Calu3 (cell line): ENCODE data around the gene TTC9B. TPM values are rescaled to one million over a fixed set of nuclear protein-coding genes. Genes with fewer than 3 reads are reported as not detected.
A peak's percentile ranks its signal among the peaks of the same experiment; 100 is the strongest.

Experiments
- BruUV-seq: library from RNA; stranded (reverse); fragments of 400-500 nt; replicated peaks from 2 replicates; lab custom pipeline; 2021; lab: Mats Ljungman, UMichigan
- CTCF ChIA-PET: fragments of 300-600 bp; sonication (Branson Sonifier 250); formaldehyde crosslinking; loops from one replicate; lab custom pipeline; 2022; ENCODE audit warnings: antibody characterized with exemption; lab: Charles Lee
- DNase-seq: peaks from one replicate; pipeline ENCODE4 v3.0.0; 2022
- H3K27ac Mint-ChIP-seq: one replicate; pipeline ENCODE4 v1.8.0; 2022; ENCODE audit warnings: mixed read lengths; ENCODE audit not compliant: unreplicated experiment
- H3K27me3 Mint-ChIP-seq: one replicate; pipeline ENCODE4 v1.8.0; 2022; ENCODE audit warnings: mixed read lengths; ENCODE audit not compliant: unreplicated experiment
- H3K36me3 Mint-ChIP-seq: one replicate; pipeline ENCODE4 v1.8.0; 2022; ENCODE audit warnings: mild to moderate bottlenecking, moderate library complexity, mixed read lengths; ENCODE audit not compliant: insufficient read depth, unreplicated experiment
- H3K4me1 Mint-ChIP-seq: one replicate; pipeline ENCODE4 v1.8.0; 2022; ENCODE audit warnings: mild to moderate bottlenecking, low read depth, mixed read lengths; ENCODE audit not compliant: unreplicated experiment
- H3K4me3 Mint-ChIP-seq: one replicate; pipeline ENCODE4 v1.8.0; 2022; ENCODE audit warnings: mild to moderate bottlenecking, low read depth, moderate library complexity, mixed read lengths; ENCODE audit not compliant: unreplicated experiment
- H3K9me3 Mint-ChIP-seq: one replicate; pipeline ENCODE4 v1.8.0; 2022; ENCODE audit warnings: low read depth, mixed read lengths; ENCODE audit not compliant: unreplicated experiment
- intact Hi-C: fragments of 100-400 bp; cut with micrococcal nuclease; formaldehyde crosslinking; loops from one replicate; pipeline ENCODE4 v1.10.0; 2022; ENCODE audit not compliant: unreplicated experiment
- total RNA-seq: library from RNA; stranded (reverse); gene quantifications from 2 replicates; pipeline ENCODE4 v1.2.3, GENCODE V29; 2022
- TF ChIP-seq, protein P1 (sequence below): fragments of 200-600 bp; IDR thresholded peaks from one replicate; pipeline ENCODE4 v1.8.0; 2022; ENCODE audit warnings: antibody characterized with exemption; ENCODE audit not compliant: unreplicated experiment

TTC9B gene
- total RNA-seq, 1 experiment from 2014 or later: not detected

DNA sequence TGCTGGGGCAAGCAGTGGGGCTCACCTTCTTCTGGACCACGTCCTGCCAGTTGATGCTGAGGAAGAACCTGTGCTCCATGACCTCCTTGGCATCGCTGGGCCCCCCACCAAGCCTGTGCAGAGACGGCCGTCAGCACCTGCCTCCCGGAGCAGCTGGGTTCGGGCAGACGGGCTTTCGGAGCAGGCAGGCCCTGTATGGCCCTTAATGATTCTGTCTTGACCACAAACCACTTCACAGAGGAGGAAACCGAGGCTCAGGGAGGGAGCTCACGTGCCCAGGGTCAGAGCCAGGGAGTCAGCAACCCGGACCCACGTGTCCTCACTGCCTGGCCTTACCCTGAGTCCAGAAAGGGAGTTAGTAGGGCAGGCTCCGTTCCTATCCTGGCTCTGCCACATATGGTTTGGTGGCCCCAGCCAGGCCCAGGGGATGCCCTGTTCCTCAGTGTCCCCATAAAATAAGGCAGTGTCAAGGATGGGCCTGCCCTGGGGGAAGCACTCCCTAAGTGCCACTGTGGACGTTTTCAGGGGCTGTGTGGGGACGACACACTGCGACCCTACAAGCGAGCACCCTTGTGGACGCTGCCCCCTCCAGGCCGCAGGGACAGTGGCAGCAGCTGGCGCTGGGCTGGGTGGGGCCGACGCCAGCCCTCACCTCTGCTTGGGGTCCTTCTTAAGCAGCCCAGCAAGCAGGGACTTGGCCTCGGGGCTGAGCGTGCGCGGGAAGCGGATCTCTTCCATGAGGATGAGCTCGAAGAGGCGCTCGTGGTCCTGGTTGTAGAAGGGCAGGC is 17.2 kb upstream of the TTC9B start:
- no peak overlapping the region for H3K4me3 Mint-ChIP-seq
- CTCF ChIA-PET: no interaction called here
- H3K4me1 Mint-ChIP-seq: peaks cover 12% of the 10 kb centered on the region
- no TSS peak for BruUV-seq
- no peak overlapping the region for H3K27ac Mint-ChIP-seq
- TF ChIP-seq, protein P1, sequence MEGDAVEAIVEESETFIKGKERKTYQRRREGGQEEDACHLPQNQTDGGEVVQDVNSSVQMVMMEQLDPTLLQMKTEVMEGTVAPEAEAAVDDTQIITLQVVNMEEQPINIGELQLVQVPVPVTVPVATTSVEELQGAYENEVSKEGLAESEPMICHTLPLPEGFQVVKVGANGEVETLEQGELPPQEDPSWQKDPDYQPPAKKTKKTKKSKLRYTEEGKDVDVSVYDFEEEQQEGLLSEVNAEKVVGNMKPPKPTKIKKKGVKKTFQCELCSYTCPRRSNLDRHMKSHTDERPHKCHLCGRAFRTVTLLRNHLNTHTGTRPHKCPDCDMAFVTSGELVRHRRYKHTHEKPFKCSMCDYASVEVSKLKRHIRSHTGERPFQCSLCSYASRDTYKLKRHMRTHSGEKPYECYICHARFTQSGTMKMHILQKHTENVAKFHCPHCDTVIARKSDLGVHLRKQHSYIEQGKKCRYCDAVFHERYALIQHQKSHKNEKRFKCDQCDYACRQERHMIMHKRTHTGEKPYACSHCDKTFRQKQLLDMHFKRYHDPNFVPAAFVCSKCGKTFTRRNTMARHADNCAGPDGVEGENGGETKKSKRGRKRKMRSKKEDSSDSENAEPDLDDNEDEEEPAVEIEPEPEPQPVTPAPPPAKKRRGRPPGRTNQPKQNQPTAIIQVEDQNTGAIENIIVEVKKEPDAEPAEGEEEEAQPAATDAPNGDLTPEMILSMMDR: no peak
- H3K9me3 Mint-ChIP-seq: no peaks in the 10 kb centered on the region
- intact Hi-C loops: no loop called here
- DNase-seq: no peak
- peaks cover 32% of the 10 kb centered on the region for H3K36me3 Mint-ChIP-seq
- H3K27me3 Mint-ChIP-seq: no peaks in the 10 kb centered on the region

DNA sequence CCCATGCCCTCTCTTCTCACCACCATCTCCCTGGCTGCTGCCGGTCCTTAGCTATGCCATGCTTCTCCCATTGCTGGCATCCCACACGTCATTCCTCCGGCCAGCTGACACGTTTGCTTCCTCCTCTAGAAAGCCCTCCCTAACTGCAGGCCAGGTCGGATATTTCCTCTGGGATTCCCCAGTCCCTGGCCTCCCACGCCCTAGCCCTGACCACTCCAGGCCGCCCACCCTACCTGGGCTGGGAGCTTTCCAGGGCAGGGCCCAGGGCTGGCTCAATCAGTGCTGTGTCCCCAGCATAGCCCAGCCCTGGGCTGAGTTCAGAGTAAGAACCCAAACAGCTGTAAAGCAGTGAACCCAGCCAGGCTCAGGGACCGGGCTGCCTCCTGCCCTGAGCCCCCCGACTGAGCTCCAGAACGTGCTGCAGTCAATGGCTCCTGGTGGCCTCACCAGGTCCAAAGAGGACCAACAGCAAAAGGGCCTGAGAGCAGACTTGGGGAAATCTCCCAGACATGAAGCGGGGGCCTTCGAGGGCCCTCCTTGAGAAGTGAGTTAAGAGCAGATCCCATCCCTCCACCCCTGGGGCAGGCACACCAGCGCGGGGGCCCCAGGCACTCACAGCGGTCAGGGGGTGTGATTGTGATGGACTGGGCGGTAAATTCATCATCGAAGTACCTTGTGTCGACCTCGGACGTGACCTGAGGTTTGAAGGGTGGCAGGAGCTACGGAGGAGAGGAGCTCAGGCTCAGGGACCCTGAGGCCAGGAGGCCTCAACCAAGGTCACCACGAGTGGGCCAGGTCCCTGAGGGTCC is 16.4 kb upstream of the TTC9B start:
- TF ChIP-seq, protein P1: no peak

DNA sequence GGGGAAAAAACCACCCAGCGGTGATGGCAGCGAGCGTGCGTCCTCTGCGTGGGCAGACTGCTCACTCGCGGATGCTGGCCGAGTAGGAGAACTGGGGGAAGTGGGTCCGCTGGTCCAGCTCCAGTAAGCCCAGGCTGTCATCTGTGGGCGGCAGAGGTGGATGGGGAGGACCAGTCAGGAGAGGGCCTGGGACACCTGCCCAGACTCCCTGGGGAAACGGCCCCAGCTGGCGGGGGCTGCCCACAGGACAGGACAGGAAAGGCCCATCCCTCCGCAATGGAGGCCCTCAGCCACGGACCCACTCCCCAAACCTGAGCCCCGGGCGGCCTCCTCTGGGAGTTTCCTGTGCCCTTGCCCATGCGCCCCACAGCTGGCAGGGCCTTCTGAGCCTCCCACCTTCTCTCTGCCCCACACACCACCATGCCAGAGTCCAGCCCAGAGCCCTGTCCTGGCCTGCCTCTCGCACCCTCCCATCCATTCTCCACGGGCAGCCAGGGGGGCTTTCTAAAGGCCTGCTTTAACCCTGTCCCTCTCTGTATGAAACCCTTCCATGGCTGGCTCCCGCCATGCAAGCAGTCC is 15.7 kb upstream of the TTC9B start:
- TF ChIP-seq, protein P1: no peak
- Mint-ChIP-seq H3K27ac (peak overlapping the region; percentile 40), H3K4me1 (peaks cover 12% of the 10 kb centered on the region), H3K27me3 (no peaks in the 10 kb centered on the region), H3K4me3 (no peak overlapping the region), H3K36me3 (peaks cover 32% of the 10 kb centered on the region), H3K9me3 (no peaks in the 10 kb centered on the region)
- CTCF ChIA-PET: no interaction called here
- intact Hi-C loops: no loop called here
- no TSS peak for BruUV-seq
- DNase-seq: no peak

More for the DNA sequence above, 16.4 kb upstream of the TTC9B start:
- no TSS peak for BruUV-seq
- intact Hi-C loops: no loop called here
- CTCF ChIA-PET: interaction anchor here (0.6 kb wide), 1 partner anchor 19 kb away, joined by 5 read pairs; no protein-coding TSS in a partner anchor
- no peaks in the 10 kb centered on the region for H3K9me3 Mint-ChIP-seq
- peaks cover 12% of the 10 kb centered on the region for H3K4me1 Mint-ChIP-seq
- no peaks in the 10 kb centered on the region for H3K27me3 Mint-ChIP-seq
- peaks cover 32% of the 10 kb centered on the region for H3K36me3 Mint-ChIP-seq
- DNase-seq: no peak
- no peak overlapping the region for H3K4me3 Mint-ChIP-seq
- H3K27ac Mint-ChIP-seq: peak overlapping the region; percentile 40

DNA sequence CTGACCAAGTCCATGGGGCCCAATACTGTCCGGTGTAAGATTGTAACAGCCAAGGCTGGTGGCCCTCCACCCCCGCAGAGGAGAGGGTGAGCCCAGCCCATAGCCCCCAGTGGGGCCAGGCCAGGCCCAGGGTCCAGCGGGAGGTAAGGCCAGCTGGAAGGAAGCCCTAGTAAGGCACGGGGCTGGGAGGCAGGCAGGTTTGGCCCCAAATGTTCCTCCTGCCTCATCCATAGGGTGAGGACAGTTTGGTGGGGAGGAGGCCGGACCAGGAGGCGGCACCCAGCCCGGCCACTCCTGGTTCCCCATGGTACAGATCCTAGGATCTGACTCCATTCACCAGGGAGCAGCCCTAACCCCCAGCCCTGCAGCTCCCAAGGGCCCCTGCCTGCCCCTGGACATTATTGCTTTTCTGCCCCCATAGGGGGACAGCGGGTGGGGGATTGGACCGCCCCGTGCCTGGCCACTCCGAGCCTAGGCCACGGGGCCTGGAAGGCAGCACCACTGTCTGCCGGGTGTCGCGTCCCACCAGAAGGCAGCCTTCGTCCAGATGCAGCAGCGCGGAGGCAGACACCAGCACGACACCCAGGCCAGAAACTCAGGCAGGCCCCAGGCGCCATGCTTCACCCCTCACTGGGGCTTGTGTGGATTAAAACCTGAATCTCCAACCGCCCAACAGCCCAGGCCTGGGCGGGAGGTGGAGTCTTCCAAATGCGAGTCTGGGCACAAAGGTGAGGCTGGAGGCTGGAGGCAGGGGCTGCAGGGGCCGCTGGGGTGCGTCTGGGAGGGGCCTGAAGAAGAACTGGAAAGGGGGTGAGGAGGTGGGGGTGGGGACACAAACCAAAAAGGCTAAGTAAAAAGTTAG is 15.0 kb upstream of the TTC9B start:
- intact Hi-C loops: no loop called here
- Mint-ChIP-seq H3K9me3 (no peaks in the 10 kb centered on the region), H3K4me1 (peaks cover 12% of the 10 kb centered on the region), H3K4me3 (no peak overlapping the region), H3K27me3 (peaks cover 3% of the 10 kb centered on the region), H3K36me3 (peaks cover 35% of the 10 kb centered on the region), H3K27ac (no peak overlapping the region)
- no TSS peak for BruUV-seq
- CTCF ChIA-PET: no interaction called here
- no peak for DNase-seq
- TF ChIP-seq, protein P1: no peak
